ENCODE data around the gene DPYSL3.
"Not testable (repeated sequence)": the region's sequence is repeated elsewhere in the genome, so short reads cannot be mapped to it uniquely, and the experiment has no call there.

The DPYSL3 gene

GRCh38 chr5:147400126-147400809, 109.6 kb downstream of the DPYSL3 start:
- no peak for DNase-seq

DNA sequence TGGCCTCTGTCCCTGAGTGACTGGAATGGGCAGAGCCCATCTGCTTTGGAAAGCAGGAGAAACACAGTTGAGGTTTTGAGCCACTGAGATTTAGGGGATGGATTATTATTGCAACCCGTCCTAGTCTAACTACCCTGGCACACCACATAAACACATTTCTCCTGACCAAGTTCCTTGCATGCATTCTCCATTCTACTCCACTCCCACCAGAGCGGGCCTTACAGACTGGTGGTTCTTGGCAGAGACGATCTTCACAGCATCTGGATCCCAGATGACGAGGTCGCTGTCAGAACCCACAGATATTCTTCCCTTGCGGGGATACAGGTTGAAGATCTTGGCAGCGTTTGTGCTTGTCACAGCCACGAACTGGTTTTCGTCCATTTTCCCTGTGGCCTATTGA, 111.0 kb downstream of the DPYSL3 start:
- no peak for DNase-seq

DNA sequence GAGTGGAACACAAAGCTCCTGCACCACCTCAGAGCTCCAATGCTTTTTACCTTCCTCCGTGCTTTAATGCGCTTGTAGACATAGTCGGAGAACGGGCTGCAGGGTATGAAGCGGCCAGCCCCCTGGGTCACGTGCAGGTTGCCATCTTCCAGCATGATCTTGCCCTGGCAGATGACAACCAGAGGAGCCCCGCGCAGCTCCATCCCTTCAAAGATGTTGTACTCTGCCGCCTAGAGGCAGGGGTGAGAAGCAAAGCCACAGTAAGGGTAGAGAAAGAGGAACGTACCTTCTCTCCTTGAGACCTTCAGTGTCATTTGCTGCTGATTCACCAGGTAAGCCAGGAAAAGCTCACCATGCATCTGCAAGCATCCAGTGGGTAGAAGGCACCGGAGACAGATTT, 112.3 kb downstream of the DPYSL3 start:
- DNase-seq = no peak

DNA sequence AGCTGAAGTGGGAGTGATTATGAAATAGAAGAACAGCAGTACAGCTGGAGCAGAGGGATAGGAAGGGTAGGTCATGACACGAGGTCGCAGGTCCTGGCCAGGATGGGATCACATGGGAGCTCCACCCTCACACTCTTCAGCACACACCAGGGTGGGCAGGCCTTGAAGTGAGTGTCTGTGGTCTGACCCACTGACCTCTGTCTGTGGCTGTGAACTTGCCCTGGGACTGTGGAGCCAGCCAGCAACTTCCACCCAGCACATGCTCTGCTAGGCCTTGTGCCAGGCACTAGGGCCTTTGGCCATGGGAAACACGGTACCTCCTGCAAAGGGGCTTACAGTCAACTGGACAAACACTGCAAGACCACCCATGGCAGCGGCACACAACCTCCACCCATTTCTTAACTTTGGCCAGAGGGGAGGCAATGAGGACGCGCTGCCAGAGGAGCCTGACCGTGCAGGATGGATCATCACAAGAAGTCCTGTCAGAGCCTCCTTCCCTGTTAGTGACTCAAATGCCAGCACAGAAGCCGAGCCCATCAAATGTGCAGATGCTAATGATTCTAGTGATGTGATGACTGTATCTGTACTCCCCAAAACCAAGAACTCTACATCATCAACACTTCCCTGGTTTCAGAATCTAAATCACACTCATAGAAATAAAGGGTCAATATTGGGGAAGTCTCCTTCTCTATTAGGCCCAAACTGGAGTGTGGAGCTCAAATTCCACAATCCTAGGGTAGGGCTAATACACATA, 113.6 kb downstream of the DPYSL3 start:
- DNase-seq = no peak

- no peak for DNase-seq
Measured at GRCh38 chr5:147393874-147394672, 115.8 kb downstream of the DPYSL3 start.

DNA sequence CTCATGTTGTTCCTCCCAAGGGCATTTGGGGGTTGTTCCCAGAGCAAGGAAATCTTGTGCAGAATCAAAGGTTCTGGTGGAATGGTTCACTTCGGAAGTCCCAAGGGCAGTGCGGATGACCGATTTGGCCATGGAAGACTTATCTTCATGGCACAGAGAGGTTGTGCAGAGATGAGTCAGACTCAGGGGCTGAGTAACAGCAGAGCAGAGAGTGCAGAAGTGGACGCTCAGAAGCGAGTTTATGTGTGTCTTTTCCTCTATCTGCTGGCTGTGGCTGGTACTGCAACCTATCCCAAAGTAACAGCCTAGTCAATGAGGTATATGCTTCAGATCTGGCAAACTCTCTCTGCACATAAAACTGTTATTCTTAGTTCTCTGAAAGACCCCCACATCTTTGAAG, 118.1 kb downstream of the DPYSL3 start:
- no peak for DNase-seq

- DNase-seq = no peak
Measured at GRCh38 chr5:147390654-147391225, 119.1 kb downstream of the DPYSL3 start.

- no peak for DNase-seq
Measured at GRCh38 chr5:147388184-147389108, 121.4 kb downstream of the DPYSL3 start.

DNA sequence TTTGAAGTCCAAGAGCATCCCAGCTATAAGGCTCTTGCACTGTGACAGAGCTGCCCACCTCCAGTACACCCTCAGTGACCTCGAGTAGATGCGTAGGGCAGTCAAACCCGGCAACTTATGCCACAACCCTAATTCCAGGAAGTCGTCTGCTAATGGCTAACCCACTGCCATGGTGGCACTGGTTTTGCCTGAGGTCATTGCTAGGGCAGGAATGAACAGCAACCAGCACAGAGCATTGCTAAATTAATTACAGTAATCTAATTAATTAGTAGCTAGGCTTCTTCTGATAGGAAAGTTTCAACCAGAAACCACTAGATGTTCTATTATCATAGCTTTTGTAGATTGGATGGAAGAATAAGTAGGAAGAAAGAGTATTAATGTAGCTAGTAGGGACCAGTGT, 122.8 kb downstream of the DPYSL3 start:
- DNase-seq = no peak

DNA sequence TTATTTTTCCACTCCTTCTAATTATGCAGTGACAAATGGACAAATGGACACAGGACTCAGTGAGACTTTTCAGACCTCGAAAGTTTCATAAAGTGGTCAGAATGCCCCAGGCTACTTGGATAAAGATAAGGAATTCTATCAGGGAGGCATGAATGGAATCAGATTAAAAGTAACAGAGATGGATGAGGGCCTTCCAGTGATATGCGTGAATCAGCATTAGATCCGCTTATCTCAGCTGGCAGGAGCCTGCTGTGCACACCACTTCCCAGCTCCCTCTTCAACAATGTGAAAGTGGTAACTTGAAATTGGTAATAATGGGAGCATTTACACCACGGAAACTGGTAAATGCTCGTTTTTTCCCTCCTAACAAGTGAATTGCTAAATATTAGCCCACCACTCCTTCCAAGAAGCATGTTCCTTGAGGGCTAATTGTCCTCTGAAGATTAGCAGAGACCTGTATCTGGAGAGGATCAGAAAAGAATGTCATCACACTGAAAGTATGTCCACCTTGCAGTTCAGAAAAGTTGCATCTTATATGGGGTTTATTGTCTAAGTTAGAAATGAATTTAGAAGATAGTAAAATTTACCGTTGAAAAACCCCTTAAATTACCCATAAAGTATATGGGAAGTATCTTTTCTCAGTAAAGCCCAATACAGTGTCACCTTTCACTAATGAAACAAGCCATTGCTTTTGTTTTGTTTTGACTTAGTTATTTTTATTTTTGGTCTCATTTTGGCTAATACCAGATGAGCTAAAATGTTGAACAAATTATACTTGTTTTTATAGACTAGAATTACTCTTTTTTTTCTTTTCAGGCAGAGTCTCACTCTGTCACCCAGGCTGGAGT, 125.3 kb downstream of the DPYSL3 start:
- no peak for DNase-seq

DNA sequence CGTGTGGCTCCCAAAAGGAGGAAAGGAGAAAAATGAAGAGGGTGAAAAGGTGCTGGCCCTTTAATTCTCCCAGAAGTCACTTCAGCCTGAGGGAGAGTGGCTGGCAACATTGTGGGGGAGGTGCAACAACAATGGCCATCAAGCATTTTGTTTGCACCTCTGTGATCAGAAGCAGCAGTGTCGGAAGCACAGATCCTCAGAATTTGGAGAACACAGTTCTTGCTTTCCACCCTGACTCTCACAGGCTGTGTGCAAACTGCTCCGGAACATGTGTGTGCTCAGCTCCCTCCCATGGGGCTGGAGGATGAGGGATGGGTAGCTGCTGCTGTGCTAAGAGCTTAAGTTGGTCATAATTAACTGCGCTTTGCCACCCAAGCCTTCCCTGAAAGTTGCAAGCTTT, 127.1 kb downstream of the DPYSL3 start:
- no peak for DNase-seq

DNA sequence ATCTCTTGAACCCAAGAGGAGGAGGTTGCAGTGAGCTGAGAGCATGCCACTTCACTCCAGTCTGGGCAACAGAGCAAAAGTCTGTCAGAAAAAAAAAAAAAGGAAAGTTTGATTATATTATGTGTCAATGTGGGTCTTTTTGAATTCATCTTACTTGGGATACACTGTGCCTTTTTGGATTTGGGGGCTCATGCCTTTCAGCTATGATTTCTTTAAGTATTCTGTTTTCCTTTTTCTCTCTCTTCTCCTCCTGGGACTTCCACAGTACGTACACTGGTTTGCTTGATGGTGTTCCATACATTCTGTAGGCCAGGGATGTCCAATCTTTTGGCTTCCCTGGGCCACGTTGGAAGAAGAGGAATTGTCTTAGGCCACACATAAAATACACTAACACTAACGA, 128.3 kb downstream of the DPYSL3 start:
- no peak for DNase-seq

DNA sequence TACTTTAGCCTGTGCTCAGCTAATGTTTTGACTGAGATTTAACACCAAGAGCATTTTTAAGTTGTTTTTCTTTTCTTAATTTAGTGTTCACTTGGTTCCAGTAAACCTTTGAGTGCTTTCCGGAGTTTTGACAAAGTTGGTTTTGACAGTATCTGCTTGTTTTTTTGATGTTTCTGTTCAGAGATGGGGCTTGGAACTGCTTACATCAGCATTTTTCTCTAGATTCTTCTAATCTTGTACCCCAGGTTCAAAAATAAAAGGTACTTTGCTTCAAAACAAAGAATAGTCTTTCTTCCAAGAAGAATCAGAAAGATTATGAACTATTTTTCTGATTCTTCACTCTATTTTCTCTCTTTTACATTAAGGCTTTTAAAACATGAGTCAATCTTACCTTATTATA, 132.2 kb downstream of the DPYSL3 start:
- no peak for DNase-seq

DNA sequence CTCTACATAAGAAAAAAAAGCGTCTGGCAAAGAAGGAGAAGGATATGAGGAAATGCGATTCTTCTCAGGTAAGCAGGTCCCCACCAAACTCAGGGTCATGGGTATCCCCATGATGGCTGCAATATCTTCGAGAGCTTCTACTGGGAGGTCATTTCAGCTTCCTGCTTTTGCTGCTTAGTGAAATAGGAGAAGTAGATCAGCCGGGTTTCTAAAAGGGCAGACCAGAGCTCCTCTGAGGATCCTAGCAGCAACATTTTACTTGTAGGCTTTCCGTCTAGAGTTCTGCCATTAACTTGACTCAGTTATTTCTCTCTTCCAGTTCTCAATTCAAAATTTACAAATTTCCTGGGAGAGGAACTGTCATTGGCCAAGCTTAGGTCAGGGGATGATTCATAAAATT, 134.7 kb downstream of the DPYSL3 start:
- no peak for DNase-seq

GRCh38 chr5:147373328-147373727, 136.5 kb downstream of the DPYSL3 start:
- DNase-seq = no peak

- DNase-seq = no peak
Measured at GRCh38 chr5:147372191-147372590, 137.7 kb downstream of the DPYSL3 start.

DNA sequence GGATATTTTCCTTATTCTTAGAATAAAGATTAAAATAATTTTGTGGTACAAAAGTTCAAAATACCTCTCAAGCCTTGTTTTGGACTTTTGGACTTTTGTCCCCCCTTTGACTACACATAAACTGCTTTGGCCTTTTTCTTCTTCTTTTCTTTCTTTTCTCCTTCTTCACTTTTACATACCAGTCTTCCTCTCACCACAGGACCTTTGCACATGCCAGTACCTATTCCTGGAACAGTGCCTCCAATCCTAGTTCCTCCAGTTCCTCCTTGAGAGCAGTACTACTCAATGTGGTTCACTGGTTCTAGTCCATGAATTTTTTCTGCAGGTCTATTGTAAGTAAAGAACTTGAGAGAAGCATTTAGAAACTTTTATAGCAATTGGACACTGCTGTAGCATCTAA, 138.6 kb downstream of the DPYSL3 start:
- no peak for DNase-seq

GRCh38 chr5:147369742-147370374, 140.0 kb downstream of the DPYSL3 start:
- DNase-seq = no peak

GRCh38 chr5:147367381-147367780, 142.5 kb downstream of the DPYSL3 start:
- not testable (repeated sequence) for DNase-seq

DNA sequence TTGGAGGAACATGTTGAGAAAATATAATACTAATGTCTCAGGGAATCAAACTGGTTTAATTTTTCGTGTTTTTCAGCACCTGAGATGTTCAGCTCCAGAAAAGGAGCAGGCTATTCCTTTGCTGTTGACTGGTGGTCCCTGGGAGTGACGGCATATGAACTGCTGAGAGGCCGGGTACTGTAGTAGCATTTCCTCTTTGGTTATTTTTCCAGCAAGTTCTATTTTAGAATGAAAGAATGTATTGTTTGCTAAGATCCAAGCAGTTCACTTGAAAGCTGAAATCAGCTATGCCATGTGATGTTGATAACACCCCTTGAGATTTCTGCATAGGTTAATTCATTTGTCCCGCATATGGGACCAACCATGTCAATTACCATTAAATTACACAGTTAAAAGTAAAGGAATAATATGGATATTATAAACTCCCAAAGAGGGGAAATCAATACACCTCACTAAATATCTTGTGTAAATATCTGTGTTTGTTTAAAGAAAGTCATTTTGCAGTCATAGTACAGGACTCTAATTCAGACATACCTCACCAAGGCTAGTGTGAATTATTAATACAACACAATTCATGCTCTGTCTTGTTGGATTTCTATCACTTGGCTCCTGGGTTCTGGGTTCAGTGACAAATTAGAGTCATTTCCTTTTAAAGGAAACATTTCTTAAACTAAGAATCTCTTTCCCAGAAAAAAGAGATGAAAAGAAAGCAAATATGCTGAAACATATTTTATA, 148.3 kb downstream of the DPYSL3 start:
- no peak for DNase-seq
